ENCODE results near the gene MATN1.

The MATN1 gene

DNA sequence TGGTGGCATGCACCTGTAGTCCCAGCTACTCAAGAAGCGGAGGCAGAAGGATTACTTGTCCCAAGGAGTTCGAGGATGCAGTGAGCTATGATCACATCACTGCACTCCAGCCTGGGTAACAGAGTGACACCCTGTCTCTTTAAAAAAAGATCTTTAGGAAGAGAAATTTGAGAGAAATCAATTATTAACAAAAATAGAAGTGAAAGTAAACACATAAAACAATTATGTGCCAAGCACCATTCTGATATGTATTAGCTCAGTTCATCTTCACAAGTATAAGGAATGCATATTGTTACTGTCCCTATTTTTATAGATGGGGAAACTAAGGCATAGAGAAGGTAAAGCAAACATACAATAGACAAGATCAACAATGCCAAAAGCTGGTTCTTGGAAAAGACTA lies 48.1 kb downstream of the MATN1 start:
- Histone ChIP-seq H3K9me3 (peaks cover 8% of the 10 kb centered on the region), H3K27ac (no peak overlapping the region), H3K36me3 (no peaks in the 10 kb centered on the region), H3K27me3 (peaks cover 20% of the 10 kb centered on the region), H3K4me1 (ENCODE audit: control insufficient read depth in 1 of 2, insufficient read depth in 1 of 2, low read depth in 1 of 2, low read length in 1 of 2) (no peaks in the 10 kb centered on the region), H3K4me3 (ENCODE audit: low read depth in 1 of 2, low read length in 1 of 2) (no peak overlapping the region)
- TF ChIP-seq, protein P1, sequence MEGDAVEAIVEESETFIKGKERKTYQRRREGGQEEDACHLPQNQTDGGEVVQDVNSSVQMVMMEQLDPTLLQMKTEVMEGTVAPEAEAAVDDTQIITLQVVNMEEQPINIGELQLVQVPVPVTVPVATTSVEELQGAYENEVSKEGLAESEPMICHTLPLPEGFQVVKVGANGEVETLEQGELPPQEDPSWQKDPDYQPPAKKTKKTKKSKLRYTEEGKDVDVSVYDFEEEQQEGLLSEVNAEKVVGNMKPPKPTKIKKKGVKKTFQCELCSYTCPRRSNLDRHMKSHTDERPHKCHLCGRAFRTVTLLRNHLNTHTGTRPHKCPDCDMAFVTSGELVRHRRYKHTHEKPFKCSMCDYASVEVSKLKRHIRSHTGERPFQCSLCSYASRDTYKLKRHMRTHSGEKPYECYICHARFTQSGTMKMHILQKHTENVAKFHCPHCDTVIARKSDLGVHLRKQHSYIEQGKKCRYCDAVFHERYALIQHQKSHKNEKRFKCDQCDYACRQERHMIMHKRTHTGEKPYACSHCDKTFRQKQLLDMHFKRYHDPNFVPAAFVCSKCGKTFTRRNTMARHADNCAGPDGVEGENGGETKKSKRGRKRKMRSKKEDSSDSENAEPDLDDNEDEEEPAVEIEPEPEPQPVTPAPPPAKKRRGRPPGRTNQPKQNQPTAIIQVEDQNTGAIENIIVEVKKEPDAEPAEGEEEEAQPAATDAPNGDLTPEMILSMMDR (IDR thresholded peaks at IDR 0.05), result no peak

DNA sequence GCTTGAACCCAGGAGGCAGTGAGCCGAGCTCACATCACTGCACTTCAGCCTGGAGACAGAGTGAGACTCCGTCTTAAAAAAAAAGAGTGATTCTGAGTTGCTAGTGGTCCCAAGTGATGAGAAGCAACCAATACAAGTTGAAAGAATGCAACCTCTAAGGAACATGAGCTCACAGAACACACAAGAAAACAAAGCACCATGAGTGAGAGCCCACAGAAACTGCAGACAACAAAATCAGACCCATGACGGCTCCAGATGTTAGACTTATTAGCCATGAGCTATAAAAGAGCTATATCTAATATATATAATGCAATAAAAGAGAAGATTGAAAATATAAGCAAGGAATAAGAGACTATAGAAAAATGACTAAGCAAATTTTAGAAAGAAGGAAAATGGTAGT lies 50.0 kb downstream of the MATN1 start:
- Histone ChIP-seq H3K27me3 (peaks cover 20% of the 10 kb centered on the region), H3K9me3 (no peaks in the 10 kb centered on the region), H3K27ac (no peak overlapping the region), H3K4me3 (ENCODE audit: low read depth in 1 of 2, low read length in 1 of 2) (no peak overlapping the region), H3K36me3 (no peaks in the 10 kb centered on the region), H3K4me1 (ENCODE audit: control insufficient read depth in 1 of 2, insufficient read depth in 1 of 2, low read depth in 1 of 2, low read length in 1 of 2) (no peaks in the 10 kb centered on the region)
- TF ChIP-seq, protein P1 (IDR thresholded peaks at IDR 0.05), result no peak

DNA sequence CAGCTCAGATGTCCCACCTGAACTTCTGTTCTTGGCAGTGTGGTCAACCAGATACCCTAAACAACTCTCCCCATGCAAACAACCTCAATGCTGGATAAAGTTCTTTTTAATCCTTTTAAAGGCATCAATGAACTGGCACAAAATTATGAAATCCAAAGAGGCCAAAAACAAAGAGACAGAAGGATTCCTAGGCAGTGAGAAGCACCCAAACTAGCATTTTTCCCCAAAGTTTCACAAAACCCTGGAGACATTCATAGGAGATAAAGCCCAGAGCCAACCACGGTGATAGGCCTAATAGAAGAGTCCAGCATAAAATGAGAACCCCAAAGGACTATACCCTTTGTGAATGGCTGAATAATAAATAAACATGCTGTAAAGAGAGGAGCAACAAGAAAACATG lies 50.7 kb downstream of the MATN1 start:
- Histone ChIP-seq H3K4me3 (ENCODE audit: low read depth in 1 of 2, low read length in 1 of 2) (no peak overlapping the region), H3K36me3 (no peaks in the 10 kb centered on the region), H3K4me1 (ENCODE audit: control insufficient read depth in 1 of 2, insufficient read depth in 1 of 2, low read depth in 1 of 2, low read length in 1 of 2) (no peaks in the 10 kb centered on the region), H3K27ac (no peak overlapping the region), H3K27me3 (peaks cover 20% of the 10 kb centered on the region), H3K9me3 (no peaks in the 10 kb centered on the region)
- TF ChIP-seq, protein P1 (IDR thresholded peaks at IDR 0.05), result no peak

DNA sequence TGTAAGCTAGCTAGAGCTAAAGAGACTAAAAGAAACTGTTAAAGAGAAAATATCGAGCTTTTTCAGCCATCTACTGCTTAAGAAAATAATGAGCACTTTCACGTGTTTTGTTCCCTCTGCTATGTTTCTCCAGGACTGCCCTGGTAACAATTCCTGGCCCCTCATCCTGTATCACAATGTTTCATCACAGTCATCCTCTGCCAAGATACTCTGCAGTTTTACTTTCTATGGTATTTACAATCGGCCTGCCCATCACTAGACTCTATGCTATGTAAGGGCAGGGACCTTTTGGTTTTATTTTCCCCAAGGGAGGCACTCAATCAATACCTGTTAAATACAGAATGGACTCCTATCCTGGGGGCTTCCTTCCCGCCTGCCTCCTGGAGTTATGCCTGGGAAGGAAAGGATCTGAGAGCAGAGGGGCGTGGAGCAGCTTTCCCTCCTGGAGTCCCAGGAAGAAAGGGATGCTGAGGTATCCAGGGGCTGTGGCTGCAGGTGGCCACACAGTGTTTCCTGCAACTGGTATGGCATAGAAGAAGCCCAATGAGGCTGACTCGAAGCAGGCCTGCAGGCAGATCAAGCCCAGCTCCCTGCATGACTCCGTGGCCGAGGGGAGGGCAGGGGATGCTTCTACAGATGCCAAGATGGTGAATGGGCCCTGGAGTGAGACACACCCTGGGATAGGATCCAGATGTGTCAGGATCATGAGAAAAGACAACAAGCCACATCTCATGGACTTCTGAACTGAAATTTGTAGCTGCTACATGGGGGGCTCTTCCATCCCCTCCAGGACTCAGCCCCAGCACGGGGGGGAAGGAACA lies 52.9 kb downstream of the MATN1 start:
- peaks cover 19% of the 10 kb centered on the region for H3K27me3 ChIP-seq
- no peak overlapping the region for H3K27ac ChIP-seq
- H3K9me3 ChIP-seq, result no peaks in the 10 kb centered on the region
- H3K36me3 ChIP-seq, result no peaks in the 10 kb centered on the region
- H3K4me3 ChIP-seq (ENCODE audit: low read depth in 1 of 2, low read length in 1 of 2), result no peak overlapping the region
- no peaks in the 10 kb centered on the region for H3K4me1 ChIP-seq (ENCODE audit: control insufficient read depth in 1 of 2, insufficient read depth in 1 of 2, low read depth in 1 of 2, low read length in 1 of 2)
- TF ChIP-seq, protein P1 (IDR thresholded peaks at IDR 0.05), result no peak

DNA sequence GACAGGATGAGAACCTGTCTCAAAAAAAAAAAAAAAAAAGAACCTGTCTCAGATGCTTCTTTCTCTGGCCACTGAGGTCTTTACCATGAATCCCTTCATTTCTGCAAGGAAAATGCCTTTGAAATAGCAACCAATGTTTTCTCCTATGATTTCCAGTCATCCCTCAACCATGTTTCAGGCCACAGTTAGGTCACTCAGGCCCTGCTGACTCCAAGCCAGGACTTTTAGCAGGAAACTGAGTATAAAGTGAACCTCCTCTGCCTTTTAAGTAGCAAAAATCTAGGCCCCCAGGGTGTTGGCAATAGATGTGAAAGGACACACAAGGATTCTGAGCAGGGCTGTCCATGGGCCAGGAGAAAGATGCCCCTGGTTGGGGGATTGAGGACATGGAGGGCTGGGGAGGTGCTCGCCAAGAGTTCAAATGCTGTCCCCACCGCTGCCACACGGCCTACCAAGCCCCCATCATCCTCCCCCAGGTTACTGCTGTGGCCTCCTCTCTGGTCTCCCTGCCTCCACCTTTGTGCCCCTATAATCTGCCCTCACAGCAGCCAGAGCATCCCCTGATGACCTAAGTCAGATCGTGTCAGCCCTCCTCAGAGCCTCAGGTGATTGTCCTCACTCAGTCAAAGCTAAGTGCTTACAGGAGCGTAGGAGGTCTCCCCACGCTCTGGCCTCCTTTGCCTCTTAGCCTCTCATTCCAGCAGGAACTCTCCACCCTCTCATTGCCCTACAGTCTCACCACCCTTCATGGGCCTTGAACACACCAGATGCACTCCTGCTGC lies 54.6 kb downstream of the MATN1 start:
- Histone ChIP-seq H3K9me3 (no peaks in the 10 kb centered on the region), H3K27ac (no peak overlapping the region), H3K27me3 (peaks cover 5% of the 10 kb centered on the region), H3K4me3 (ENCODE audit: low read depth in 1 of 2, low read length in 1 of 2) (no peak overlapping the region), H3K4me1 (ENCODE audit: control insufficient read depth in 1 of 2, insufficient read depth in 1 of 2, low read depth in 1 of 2, low read length in 1 of 2) (no peaks in the 10 kb centered on the region), H3K36me3 (no peaks in the 10 kb centered on the region)
- TF ChIP-seq, protein P1 (IDR thresholded peaks at IDR 0.05), result no peak
